NCI-H2196 treated with DMSO at 0.1 percent for 48 hours (cell line): ENCODE data around the gene MYLK.
"Not testable (repeated sequence)": the region's sequence is repeated elsewhere in the genome, so short reads cannot be mapped to it uniquely, and the experiment has no call there.

Experiments
- DNase-seq: peaks from one replicate; lab custom pipeline; 2025; ENCODE audit not compliant: unreplicated experiment; lab: John Stamatoyannopoulos, UW

MYLK gene

DNA sequence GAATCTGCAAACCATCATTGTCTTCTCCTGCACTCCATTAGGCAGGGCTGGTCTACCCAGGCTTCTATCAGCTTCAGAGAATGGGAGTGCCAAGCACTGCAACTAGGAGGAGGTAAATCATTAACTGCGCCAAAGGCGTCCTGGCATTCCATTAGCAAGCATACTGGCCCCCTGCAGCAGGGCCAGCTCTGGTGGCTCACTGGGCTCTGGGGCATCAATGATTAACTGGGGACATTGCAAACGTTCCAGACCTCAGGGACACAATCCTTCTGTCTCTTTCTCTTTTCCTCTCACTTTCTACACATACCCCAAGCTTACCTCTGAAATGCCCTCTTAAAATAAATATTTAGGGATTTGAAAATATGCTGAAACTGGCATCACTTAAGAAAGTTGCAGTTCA lies 129.0 kb downstream of the MYLK start:
- no peak for DNase-seq

DNA sequence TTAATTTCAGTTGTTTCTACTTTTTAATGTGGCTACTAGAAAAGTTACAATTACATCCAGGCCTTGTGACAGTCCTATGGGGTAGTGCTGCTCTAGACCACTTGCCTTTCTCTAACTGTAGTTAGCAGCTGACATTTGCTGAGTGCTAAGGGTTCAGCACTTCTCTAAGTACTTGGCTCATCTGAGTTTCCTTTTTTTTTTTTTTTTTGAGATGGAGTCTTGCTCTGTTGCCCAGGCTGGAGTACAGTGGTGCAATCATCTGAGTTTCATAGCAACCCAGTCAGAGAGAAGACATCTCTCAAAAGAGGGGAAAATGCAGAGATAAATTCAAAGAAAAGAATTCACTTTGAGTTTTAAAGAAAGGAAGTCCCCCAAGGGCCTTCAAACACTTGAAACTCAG lies 130.8 kb downstream of the MYLK start:
- DNase-seq: no peak

DNA sequence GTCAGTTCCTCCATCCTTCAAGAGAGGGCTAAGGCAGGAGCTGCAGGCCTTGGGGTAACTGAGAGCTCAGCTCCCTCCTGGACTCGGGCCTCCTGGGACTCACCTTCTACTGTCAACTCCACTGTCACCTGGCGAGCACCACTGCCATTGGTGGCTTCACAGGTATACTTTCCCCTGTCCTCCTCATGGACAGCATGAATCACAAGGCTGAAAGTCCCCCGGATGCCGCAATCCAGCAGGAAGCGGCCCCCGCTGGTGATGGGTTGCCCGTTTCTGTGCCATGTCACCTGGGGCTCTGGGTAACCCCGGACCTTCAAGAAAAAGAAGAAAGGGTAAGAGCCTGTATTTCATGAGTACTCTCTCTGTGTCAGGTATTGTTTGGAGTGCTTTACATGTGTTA lies 131.9 kb downstream of the MYLK start:
- no peak for DNase-seq

DNA sequence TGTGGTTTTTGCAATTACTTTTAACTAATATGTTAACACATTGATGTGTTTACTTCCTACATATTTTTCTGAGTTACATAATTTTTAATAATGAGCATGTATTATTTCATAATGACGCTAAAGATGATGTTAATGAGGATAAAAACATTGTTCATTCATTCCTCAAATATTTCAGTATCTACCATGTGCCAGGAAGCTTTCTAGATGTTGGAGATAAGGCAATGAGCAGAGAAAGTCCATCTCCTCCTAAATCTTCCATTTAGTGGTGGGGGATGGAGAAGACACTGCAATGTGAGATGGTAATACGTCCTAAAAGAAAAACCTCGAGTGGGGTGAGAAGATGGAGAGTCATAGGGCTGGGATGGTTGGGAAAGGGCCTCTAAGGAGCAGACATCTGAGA lies 132.7 kb downstream of the MYLK start:
- DNase-seq: no peak

DNA sequence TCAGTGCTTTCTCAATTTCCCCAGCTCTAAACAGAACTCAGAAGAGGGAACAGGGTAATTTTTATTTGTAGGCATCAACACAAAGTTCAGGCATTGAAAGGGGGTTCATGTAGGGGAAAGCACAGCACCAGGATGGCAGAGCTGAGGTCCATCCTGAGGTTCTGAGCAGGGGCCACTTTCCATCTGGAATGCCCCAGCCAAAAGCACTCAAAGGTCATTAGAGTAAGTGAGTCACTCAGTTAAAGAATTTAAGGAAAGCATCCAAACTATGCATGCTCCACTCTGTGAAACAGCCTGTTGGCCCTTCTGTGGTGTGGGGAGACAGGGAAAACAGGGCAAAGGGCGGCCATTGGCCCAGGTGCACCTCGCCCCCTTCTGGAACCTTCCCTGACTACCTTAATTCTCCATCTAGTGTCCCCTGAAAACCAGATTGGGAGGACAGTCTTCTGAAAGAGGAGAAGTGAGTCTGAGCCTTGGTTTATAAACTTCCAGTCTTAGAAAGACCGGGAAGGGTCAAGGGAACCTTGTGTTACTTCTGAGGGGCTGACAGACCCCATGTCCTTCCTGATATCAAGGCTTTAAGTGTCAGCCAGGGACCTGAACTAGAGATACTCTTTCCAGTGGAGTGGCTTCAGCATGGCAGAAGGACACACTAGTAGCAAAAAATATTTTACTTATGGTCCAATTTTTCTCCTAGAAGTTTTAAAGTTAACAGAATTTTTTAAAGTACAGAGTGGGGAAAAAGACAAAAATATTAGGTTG lies 133.3 kb downstream of the MYLK start:
- DNase-seq: no peak

DNA sequence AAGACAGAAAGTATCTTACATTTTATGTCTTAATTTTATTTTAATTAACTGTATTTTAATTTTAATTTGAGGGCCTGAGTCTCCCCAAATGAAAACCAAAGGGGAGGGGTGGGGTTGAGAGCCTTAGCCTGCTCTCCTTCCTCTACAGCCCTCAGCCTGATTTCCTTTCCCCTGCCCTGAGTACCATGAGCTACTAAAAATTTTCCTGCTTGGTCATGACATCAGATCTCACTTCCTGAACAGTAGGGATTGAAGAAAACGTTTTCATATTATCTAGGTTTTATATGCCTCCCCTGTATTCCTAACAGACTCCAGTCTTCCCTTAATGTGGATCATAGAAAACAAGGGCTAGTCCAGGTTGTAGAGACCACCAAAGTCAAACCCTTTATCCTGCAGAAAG lies 133.9 kb downstream of the MYLK start:
- DNase-seq: no peak

DNA sequence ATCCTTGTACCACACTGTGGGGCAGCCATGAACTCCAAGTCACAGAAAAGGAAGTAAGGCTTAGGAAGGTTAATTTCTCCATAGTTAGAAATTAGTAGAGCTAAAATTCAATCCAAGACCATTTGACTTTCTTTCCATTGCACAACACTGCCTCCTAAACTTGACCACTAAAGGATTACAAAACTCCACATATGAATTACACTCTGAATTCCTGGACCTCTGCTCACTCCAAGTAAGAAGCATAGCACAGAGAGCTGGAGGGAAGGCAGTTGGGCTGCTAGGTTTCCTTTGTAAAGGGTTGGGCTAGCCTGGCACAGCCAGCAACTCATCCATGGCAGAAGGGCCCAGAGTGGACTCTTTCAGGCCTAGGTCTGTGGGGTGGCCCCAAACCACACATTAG lies 134.4 kb downstream of the MYLK start:
- DNase-seq: no peak

DNA sequence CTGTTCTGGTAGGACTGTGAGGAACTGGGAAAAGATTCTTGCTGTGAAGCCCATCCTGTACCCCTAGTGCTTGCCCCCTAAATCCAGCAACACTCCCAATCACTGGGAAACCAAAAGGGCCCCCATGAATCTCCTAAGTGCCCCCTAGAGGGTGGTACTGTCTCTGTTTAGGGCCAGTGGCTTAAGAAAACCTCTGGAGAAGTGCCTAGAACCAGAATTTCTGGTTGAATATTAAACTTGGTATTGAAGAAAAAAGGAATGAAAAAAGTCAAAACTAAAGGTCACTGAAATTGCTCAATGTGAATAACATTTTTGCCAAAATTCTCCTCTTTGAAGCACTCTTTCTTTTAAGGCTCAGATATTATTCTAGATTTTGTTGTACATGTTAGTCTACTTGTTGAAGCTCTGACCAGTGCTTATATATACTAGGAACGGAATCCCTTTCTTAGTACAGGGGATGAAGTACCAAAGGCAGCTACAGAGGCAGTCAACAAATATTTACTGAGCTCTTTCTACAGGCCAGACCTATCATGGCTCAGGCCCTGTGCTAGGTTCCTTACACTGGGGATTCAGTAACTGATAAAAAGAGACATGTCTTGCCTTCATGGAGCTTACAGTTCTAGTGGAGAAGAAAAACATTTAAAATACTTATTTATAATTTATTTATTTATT lies 138.8 kb downstream of the MYLK start:
- DNase-seq: no peak

DNA sequence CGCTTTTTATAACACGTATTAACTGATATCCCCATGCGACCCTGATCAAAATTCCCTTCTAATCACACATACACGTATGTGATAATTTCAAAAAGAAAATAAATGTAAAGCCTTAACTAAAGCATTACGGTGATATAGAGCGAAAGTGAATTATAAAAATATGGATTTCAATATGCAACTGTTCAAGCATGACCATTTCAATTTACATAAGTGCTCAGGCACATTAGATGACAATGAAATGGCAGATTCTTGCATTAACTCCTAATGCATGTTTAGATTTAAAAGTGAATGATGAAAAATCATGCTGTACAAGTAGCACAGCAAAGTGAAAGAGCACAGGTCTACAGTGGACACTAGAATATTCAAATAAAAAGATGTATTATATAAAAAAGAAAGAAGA lies 140.1 kb downstream of the MYLK start:
- no peak for DNase-seq

DNA sequence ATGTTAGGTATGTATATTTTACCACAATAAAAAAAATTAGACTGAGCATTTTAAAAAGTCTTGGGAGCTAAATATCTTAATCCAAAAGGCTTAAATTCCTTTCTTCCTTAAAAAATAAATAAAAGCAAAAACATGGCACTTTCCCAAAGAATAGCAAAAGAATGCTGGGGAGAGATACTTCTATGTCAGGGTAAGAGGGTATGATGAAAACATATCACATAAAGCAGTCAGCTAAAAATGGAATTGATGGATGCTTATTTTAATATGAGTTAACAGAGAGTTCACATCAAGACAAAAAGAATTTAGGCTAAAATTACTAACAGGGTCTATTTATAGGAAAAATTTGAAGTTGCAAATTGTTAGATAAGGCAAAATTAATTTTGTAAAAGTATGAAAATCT lies 141.0 kb downstream of the MYLK start:
- DNase-seq: no peak

DNA sequence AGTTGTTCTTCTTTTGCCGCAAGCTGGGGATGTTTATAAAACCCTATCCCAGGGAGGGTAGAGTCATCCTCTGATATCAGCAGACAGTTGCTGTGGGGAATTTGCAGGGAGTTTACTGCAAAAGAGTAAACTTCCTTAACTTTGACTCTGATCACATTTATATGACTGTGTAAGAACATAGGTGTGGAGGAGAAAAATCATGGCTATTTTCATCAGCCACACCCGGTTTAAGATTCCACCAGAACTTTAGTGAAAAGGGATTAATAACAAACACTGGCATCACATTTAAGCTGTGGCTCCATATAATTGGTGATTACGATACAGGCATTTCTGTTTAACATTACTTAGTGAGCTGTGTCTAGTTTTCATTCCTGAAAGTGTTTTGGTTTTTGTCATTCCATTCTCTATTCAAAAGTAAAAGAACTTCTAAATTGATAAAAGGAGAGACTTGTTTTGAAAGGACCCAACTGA lies 143.1 kb downstream of the MYLK start:
- no peak for DNase-seq

DNA sequence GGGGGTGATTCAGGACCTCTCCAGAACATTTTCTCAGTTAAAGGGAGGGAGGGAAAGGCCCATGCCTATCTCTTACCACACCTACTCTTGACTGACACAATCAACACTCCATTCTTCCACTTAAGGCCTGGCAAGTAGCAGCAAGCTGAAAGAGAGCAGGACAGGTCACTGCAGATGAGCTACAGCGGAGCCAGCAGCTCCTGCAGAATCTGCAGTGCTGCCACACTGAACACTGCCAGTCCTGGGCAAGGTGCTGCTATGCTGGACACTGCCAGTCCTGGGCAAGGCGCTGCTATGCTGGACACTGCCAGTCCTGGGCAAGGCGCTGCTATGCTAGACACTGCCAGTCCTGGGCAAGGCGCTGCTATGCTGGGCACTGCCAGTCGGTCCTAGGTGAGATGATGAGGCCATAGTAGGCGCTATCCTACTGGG lies 143.7 kb downstream of the MYLK start:
- no peak for DNase-seq

DNA sequence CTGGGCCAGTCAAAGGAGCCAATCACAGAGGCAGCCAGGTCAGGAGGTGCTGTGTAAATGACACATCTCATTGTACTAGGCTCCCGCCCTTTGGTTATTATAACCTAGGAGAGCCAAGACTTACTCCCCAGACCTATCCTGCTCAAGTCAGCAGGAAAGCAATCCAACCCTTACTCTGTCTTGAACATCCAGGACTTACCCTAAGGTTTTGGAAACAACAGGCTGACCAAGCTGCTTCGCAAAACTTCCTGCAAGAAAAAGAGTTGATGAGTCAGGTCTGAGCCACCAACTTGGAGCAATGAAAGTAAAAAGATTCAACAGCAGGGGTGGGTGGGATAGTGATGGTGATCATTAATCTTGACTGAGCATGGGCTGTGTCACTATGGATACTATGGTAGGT lies 144.4 kb downstream of the MYLK start:
- DNase-seq: no peak

DNA sequence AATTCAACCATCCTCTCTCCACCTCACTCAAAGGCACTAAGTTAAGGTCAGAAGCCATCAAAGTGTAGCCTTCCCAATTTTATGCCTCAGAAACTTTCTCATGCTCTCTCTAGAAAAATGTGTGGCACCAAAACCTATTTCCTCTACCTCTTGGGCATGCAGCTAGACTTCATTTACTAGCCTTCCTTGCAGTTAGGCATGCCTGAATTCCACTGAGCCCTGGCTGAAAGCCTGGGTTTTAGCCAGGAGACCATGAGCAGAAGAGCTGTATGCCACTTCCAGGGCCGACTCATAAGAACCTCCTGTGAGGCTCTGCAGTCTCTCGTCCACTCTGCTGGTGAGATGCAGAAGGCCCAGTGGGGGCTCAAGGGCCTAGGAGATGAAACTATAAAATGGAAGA lies 145.0 kb downstream of the MYLK start:
- no peak for DNase-seq

DNA sequence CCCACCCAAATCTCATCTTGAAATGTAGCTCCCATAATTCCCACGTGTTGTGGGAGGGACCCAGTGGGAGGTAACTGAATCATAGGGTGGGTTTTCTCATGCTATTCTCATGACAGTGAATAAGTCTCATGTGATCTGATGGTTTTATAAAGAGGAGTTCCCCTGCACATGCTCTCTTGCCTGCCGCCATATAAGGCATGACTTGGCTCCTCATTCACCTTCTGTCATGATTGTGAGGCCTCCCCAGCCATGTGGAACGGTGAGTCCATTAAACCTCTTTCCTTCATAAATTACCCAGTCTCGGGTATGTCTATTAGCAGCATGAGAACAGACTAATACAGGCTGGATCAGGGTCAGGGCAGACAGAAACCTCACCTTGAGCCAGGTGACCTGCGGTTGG lies 145.6 kb downstream of the MYLK start:
- not testable (repeated sequence) for DNase-seq

DNA sequence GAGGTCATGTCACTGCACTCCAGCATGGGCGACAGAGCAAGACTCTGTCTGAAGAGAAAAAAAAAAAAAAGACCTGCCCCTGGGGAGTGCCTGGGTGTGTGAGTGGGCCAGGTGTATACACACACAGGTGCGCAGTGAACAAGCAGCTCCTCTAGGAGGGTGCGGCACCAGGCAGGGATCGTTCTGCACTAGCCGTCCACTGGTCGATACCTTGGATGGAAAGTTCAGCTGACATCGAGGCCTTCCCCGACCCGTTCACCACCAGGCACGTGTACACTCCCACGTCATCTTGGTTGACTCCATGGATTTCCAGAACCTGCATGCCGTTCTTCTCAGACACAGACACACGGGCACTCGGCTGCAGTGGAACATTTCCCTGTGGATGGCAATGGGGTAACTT lies 147.0 kb downstream of the MYLK start:
- no peak for DNase-seq

DNA sequence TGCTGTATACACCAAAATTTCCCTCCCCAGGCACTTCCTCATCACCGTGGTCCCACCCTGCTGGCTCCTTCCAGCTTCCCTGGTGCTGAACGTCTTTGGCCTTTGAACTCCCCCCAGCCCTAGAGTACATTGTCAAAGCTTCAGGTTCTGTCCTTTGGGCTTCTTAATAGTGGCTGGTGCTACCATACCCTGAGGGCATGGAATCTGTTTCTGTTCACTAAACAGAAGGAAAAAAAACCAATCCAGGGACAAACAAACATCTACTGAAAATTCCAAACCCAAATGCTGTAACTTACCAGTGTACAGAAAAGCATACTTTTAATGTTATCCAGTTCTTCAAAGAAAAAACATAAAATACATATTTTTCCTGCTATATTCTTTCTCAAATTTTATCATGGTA lies 148.7 kb downstream of the MYLK start:
- DNase-seq: no peak

DNA sequence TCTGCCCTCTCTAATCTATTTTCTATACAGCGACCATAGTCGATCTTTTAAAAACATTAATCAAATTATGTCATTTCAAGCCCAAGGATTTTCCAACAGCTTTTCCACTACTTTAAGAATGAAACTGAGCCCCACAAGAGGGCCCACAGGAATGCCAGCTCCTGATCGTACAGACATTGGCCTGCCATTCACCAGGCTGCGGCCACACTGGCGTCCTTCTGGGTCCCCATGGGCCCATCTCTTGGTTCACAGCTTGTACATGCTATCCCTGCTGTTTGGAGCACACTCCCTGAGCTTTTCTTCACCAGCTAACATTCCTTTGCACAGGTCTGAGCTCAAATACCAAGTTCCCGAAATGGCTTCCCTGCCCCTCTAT lies 149.6 kb downstream of the MYLK start:
- no peak for DNase-seq

DNA sequence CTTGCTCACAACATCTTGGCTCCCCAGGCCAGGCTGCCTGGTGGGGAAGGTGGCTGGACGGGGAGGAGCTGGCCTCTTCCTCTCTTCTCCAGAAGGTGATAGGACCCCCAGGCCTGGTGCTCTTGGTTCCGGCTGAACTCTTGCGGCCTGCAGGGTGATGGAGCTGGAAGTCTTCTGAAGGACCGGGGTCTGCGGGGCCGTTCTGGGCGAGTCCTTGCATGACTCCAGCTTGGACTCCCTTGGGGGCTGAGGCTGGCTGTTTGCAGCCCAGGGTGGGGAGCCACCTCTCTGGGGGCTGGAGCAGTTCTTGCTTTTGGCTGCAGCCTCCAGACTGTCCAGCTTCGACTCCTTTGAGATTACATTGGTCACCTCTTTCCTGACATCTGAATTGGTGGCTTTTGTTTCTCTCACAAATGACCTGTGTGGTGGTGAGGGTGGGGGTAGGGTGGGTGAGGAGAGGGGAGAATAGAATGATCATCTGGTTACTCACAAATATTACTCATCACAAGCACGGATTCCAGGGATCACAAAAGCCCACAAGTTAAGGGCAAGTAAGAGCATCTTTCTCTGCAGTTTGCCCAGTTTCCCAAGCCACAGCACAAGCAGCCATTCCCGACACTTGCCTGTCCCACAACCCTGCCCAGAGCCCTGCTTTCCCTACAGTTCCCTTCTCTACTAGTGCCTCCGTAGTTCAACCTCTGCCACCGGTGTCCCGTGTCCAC lies 150.2 kb downstream of the MYLK start:
- DNase-seq: no peak

DNA sequence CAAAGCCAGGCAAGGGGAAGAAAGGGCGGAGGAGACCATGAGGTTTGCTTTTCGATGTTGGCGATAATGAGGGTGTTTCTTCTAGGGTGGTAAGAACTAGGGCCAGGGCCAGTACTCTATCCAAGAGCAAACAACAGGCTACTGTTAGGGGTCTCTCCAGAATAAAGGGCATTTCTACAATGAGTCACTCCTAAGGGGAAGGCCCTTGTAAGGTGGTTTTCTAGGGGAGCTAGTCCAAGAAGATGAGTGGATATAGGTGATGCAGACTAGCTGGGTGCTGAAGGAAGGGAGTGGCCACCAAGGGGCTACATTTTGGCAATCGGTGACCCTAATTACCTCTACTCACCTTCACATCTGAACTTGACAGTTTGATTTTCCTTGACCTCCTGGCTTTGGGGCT lies 150.8 kb downstream of the MYLK start:
- no peak for DNase-seq

DNA sequence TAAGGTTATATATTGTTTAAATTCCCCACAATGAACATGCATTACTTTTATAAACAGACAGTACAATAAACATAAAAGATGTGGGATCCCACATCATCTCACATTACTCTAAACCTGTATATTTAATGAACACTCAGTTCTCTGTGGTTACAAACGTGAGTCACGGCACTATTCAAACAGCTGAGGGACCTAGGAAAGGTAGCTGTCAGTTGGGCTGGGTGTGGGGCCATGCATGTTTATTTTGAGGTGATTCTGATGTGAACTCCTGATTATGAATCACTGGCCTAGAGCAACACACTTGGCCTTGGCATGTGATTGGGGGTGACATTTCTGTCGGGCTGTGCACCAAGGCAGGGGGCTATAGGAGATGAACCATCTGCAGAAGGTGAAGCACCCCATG lies 151.7 kb downstream of the MYLK start:
- peak; percentile 43 for DNase-seq

DNA sequence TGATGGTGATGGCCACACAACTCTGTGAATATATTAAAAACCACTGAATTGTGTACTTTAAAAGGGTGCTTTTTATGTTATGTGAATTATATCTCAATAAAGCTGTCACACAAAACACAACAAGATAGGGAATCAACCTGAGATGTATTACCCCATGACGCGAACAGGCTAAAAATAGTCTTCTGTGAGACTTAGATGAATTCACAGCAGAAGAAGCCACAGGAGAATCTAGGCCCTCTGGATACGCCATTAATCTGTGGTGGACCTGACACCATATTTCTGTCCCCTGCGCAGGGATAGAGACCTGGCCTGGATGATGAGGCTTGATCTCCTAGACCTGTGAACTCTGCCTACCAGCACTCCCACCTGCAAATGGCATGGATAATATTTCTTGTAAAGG lies 153.3 kb downstream of the MYLK start:
- DNase-seq: no peak
